Upper lobe of left lung (tissue), 6 donors: Measurements from ENCODE around the gene CFLAR. TPM values are rescaled to one million over a fixed set of nuclear protein-coding genes. Genes with fewer than 3 reads are reported as not detected.
"Not testable (repeated sequence)": the region's sequence is repeated elsewhere in the genome, so short reads cannot be mapped to it uniquely, and the experiment has no call there.

Experiments
- ATAC-seq, 2 donors: fragments of 200-7000 bp; cut with Tn5 transposase; one replicate each; pipeline ENCODE4 v1.9.1; 2022; ENCODE audit warnings: mild to moderate bottlenecking in 2 of 2, moderate library complexity in 2 of 2; ENCODE audit not compliant: low FRiP score in 2 of 2
- DNase-seq, 2 donors: peaks; one replicate each; pipeline ENCODE4 v3.0.0-alpha.2; 2019 to 2020
- H3K27ac ChIP-seq, 4 donors: fragments of 200-600 bp; sonication (generic); one replicate each; pipeline ENCODE4 v1.5.1; 2016 to 2019
- H3K27me3 ChIP-seq, 4 donors: fragments of 200-600 bp; sonication (generic); one replicate each; pipeline ENCODE4 v1.5.1; 2017 to 2019
- H3K36me3 ChIP-seq, 4 donors: fragments of 200-600 bp; sonication (generic); one replicate each; pipeline ENCODE4 v1.5.1; 2016 to 2019
- H3K4me1 ChIP-seq, 4 donors: fragments of 200-600 bp; sonication (generic); one replicate each; pipeline ENCODE4 v1.5.1; 2018 to 2019
- H3K4me3 ChIP-seq, 4 donors: fragments of 200-600 bp; sonication (generic); one replicate each; pipeline ENCODE4 v1.5.1; 2017 to 2019; ENCODE audit warnings: mild to moderate bottlenecking in 2 of 4, moderate library complexity in 1 of 4
- H3K9me3 ChIP-seq, 4 donors: fragments of 200-600 bp; sonication (generic); one replicate each; pipeline ENCODE4 v1.5.1; 2018 to 2019
- EP300 ChIP-seq, 4 donors: sonication (generic); formaldehyde crosslinking; IDR thresholded peaks; one replicate each; pipeline ENCODE4 v1.5.1; 2017; ENCODE audit warnings: antibody characterized with exemption in 4 of 4, control low read depth in 2 of 4
- POLR2A ChIP-seq, 4 donors: fragments of 450-650 bp; IDR thresholded peaks; one replicate each; pipeline ENCODE4 v1.5.1; 2016 to 2017; ENCODE audit warnings: antibody characterized with exemption in 4 of 4, mild to moderate bottlenecking in 2 of 4
- POLR2AphosphoS5 ChIP-seq, 2 donors: sonication (generic); formaldehyde crosslinking; IDR thresholded peaks; one replicate each; pipeline ENCODE4 v1.5.1; 2017; ENCODE audit warnings: antibody characterized with exemption in 2 of 2
- WGBS, 2 donors: methylation state at CpG; one replicate each; pipeline ENCODE4 v1.1.5; 2017 to 2018; 5-methylcytosine and 5-hydroxymethylcytosine counted together
- total RNA-seq, 6 donors: library from RNA; depleted of rRNA in 4 of 6; stranded (reverse); fragments of >200 nt in 4 of 6; gene quantifications; one replicate each; pipeline versions ENCODE4 v1.1.0 to v1.2.1, GENCODE V29; 2016 to 2021
- TF ChIP-seq, protein P1 (sequence below), 6 experiments: fragments of 450-650 bp in 4 of 6; fragments of 200-600 bp in 2 of 6; sonication (generic) in 2 of 6; IDR thresholded peaks; one replicate each; pipeline ENCODE4 v1.5.1; 2016 to 2019; ENCODE audit warnings: antibody characterized with exemption in 6 of 6
- donor health status: DM: no; HTN: no; CAD: no; lungs with moderate emphysema.
- donor health status: DM: no; HTN: yes; CAD: no; lungs with severe emphysema.

Gene CFLAR
- total RNA-seq, 6 donors from 2014 or later: 263 to 1,189 (median 435) TPM

DNA sequence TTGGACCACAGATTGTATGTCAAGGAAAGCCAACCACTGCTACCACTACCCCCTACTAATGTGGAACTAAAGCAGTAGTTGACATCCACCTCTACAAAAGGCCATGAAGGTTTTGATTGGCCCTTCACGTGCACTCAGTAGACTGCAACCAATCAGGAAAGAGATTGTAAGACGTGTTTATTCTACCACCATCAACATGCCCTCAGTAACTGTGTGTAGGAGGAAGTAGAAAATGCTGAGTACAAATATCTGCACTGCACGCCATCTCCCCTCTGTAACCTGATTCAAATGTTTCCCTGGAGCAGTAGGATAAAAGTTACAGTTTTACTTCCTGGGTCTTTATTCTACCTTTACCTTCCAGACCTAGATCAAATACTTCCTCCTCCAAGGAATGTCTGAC is 64.0 kb downstream of the CFLAR start:
- 27 to 44% methylated on average over 3 of the region's 3 CpGs for WGBS, 2 donors
- H3K4me1 ChIP-seq: peaks cover 10 to 28% (median 23%) of the 10 kb centered on the region in 4 donors
- H3K9me3 ChIP-seq: no peaks in the 10 kb centered on the region
- H3K36me3 ChIP-seq: no peaks in the 10 kb centered on the region
- peak in 1 of 2 donors; percentile 37 for ATAC-seq
- no peaks in the 10 kb centered on the region for H3K27me3 ChIP-seq
- H3K27ac ChIP-seq: no peak overlapping the region
- TF ChIP-seq EP300 (IDR thresholded peaks at IDR 0.05) (no peak), POLR2A (IDR thresholded peaks at IDR 0.05) (no peak), POLR2AphosphoS5 (IDR thresholded peaks at IDR 0.05) (no peak)
- TF ChIP-seq, protein P1, sequence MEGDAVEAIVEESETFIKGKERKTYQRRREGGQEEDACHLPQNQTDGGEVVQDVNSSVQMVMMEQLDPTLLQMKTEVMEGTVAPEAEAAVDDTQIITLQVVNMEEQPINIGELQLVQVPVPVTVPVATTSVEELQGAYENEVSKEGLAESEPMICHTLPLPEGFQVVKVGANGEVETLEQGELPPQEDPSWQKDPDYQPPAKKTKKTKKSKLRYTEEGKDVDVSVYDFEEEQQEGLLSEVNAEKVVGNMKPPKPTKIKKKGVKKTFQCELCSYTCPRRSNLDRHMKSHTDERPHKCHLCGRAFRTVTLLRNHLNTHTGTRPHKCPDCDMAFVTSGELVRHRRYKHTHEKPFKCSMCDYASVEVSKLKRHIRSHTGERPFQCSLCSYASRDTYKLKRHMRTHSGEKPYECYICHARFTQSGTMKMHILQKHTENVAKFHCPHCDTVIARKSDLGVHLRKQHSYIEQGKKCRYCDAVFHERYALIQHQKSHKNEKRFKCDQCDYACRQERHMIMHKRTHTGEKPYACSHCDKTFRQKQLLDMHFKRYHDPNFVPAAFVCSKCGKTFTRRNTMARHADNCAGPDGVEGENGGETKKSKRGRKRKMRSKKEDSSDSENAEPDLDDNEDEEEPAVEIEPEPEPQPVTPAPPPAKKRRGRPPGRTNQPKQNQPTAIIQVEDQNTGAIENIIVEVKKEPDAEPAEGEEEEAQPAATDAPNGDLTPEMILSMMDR (IDR thresholded peaks at IDR 0.05): no peak
- H3K4me3 ChIP-seq: no peak overlapping the region
- no peak for DNase-seq

DNA sequence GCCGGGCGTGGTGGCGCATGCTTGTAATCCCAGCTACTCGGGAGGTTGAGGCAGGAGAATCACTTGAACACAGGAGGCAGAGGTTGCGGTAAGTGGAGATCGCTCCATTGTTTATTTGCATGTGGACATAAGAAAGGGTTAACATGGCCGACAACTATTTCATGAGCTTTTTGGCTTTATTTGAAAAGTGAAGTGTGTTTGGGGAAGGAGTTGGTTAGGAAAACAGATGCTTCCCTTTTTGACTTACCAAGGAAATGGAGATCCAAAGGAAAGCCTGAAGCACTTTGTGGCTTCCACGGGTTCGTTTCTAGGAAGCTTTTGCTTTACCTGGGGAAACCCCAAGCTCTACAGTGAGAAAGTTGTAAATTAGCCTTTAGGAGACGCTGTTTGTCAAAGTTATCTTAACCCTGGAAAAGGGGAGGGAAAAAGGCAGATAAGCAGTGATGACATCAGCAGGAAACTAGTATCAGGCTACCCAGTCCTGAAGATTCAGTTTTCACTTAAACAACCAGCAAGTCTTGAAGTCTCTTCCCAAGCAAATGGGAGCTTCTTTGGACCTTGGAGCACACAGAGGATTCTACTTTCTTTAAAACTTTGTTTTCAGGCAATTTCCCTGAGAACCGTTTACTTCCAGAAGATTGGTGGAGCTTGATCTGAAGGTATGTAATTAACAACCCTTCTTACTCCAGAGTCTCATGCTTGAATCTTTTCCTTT is 66.8 kb downstream of the CFLAR start, which contains the start of gene CASP10:
TSS of gene CASP10 (plus strand) at position 492 of the 715 bp plus-strand sequence. CDS start 2,637 bp downstream, outside the sequence.
- DNase-seq (peak in 1 of 2 donors; percentile 62), ATAC-seq (peak; percentile 82 to 85)
- Histone ChIP-seq H3K4me3 (peak within 1 kb of the TSS; percentile 30 to 61 (median 45)), H3K9me3 (no peaks in the 10 kb centered on the region), H3K27ac (peak within 1 kb of the TSS; percentile 75 to 82 (median 80)), H3K27me3 (no peaks in the 10 kb centered on the region), H3K4me1 (peaks cover 18 to 40% (median 28%) of the 10 kb centered on the region in 4 donors), H3K36me3 (peaks cover 0 to 16% (median 2%) of the 10 kb centered on the region in 4 donors)
- TF ChIP-seq EP300 (IDR thresholded peaks at IDR 0.05): peak in 1 of 4 donors; percentile 61
- peak in 3 of 4 donors; percentile 43 to 69 (median 68) for TF ChIP-seq POLR2A (IDR thresholded peaks at IDR 0.05)
- TF ChIP-seq, protein P1 (IDR thresholded peaks at IDR 0.05): peak; percentile 27 to 86 (median 64)
- TF ChIP-seq POLR2AphosphoS5 (IDR thresholded peaks at IDR 0.05): peak; percentile 33 to 46
- WGBS, 2 donors: 16 to 18% methylated on average over 11 of the region's 11 CpGs

DNA sequence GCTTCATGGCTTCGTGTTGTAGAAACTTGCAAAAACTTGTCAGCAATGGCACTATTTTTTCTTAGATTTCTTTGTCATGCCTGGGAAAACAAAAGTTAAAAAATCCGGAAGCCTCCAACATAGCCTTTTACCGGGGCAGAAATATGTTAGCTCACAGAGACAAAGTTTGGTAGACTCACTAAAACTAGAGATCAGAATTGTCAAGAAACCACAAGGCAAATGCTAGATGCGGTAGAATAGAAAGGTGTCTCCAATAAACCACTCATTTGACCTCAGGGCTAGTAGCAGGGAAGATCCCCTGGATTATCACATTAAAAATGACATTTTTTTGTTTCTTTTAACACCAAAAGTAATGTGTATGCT is 67.4 kb downstream of the CFLAR start:
- ATAC-seq: peak in 1 of 2 donors; percentile 14
- TF ChIP-seq POLR2AphosphoS5 (IDR thresholded peaks at IDR 0.05) (no peak), EP300 (IDR thresholded peaks at IDR 0.05) (no peak), POLR2A (IDR thresholded peaks at IDR 0.05) (no peak)
- TF ChIP-seq, protein P1 (IDR thresholded peaks at IDR 0.05): no peak

DNA sequence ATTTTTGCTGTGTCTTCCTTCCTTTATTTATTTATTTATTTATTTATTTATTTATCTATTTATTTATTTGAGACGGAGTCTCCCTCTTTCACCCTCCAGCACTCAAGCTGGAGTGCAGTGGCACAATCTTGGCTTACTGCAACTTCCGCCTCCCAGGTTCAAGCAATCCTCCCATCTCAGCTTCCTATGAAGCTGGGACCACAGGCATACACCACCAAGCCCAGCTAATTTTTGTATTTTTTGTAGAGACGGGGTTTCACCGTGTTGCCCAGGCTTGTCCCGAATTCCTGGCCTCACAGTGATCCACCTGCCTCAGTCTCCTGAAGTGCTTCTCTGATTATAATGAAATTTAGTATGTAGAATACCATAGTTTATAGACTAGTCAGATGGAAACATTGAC is 67.9 kb downstream of the CFLAR start:
- Histone ChIP-seq H3K4me1 (peaks cover 18 to 40% (median 28%) of the 10 kb centered on the region in 4 donors), H3K27ac (peak overlapping the region; percentile 75 to 82 (median 80)), H3K4me3 (peak overlapping the region; percentile 30 to 61 (median 45)), H3K36me3 (peaks cover 0 to 22% (median 5%) of the 10 kb centered on the region in 4 donors)
- not testable (repeated sequence) for H3K27me3 ChIP-seq, H3K9me3 ChIP-seq
- DNase-seq (peak in 1 of 2 donors; percentile 73), ATAC-seq (peak in 1 of 2 donors; percentile 56)
- 30 to 38% methylated on average over 5 of the region's 5 CpGs for WGBS, 2 donors
- TF ChIP-seq POLR2AphosphoS5 (IDR thresholded peaks at IDR 0.05): peak in 1 of 2 donors; percentile 19
- TF ChIP-seq POLR2A (IDR thresholded peaks at IDR 0.05): peak in 1 of 4 donors; percentile 7

More for the DNA sequence above, 67.4 kb downstream of the CFLAR start:
- 4% methylated on average over 4 of the region's 4 CpGs for WGBS, 2 donors
- peaks cover 18 to 40% (median 28%) of the 10 kb centered on the region in 4 donors for H3K4me1 ChIP-seq
- DNase-seq: no peak
- H3K4me3 ChIP-seq: peak overlapping the region; percentile 30 to 61 (median 45)
- peaks cover 0 to 22% (median 4%) of the 10 kb centered on the region in 4 donors for H3K36me3 ChIP-seq
- no peaks in the 10 kb centered on the region for H3K27me3 ChIP-seq
- H3K9me3 ChIP-seq: no peaks in the 10 kb centered on the region
- H3K27ac ChIP-seq: peak overlapping the region; percentile 75 to 82 (median 80)

DNA sequence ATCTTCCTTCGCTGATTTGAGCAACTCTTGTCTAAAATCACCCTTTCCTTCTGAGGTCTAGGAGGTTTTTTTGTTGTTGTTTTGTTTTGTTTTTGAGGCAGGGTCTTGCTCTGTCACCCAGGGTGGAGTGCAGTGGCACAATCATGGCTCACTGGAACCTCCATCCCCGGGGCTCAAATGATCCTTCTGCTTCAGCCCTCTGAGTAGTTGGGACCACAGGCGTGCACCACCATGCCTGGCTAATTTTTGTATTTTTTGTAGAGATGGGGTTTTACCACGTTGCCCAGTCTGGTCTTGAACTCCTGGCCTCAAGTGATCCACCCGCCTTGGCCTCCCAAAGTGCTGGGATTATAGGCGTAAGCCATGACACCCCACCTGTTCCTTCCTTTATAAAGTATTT is 68.3 kb downstream of the CFLAR start:
- H3K4me1 ChIP-seq: peaks cover 18 to 40% (median 28%) of the 10 kb centered on the region in 4 donors
- DNase-seq, ATAC-seq, H3K9me3 ChIP-seq, H3K27me3 ChIP-seq: not testable (repeated sequence)
- 42% methylated on average over 6 of the region's 6 CpGs for WGBS, 2 donors
- H3K36me3 ChIP-seq: peaks cover 0 to 22% (median 5%) of the 10 kb centered on the region in 4 donors
- peak overlapping the region in 3 of 4 donors; percentile 37 to 61 (median 53) for H3K4me3 ChIP-seq
- H3K27ac ChIP-seq: peak overlapping the region; percentile 7 to 80 (median 68)
